ENCODE data around the gene OR2M7.
"Not testable (repeated sequence)": the region's sequence is repeated elsewhere in the genome, so short reads cannot be mapped to it uniquely, and the experiment has no call there.

DNA sequence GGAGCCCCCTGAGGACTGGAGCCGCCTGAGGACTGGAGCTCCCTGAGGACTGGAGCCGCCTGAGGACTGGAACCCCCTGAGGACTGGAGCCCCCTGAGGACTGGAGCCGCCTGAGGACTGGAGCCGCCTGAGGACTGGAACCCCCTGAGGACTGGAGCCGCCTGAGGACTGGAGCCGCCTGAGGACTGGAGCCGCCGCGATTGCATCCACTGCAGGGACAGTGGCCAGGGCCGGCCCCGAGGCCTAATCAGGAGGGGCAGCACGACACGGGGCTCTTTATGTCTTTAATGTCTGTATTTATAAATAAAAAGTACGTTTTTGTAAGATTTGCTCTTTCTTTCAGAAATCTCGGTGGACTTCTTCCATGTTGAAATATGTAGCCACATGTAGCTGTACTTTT lies 17.6 kb downstream of the OR2M7 start:
- TF ChIP-seq, protein P1, sequence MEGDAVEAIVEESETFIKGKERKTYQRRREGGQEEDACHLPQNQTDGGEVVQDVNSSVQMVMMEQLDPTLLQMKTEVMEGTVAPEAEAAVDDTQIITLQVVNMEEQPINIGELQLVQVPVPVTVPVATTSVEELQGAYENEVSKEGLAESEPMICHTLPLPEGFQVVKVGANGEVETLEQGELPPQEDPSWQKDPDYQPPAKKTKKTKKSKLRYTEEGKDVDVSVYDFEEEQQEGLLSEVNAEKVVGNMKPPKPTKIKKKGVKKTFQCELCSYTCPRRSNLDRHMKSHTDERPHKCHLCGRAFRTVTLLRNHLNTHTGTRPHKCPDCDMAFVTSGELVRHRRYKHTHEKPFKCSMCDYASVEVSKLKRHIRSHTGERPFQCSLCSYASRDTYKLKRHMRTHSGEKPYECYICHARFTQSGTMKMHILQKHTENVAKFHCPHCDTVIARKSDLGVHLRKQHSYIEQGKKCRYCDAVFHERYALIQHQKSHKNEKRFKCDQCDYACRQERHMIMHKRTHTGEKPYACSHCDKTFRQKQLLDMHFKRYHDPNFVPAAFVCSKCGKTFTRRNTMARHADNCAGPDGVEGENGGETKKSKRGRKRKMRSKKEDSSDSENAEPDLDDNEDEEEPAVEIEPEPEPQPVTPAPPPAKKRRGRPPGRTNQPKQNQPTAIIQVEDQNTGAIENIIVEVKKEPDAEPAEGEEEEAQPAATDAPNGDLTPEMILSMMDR (IDR thresholded peaks at IDR 0.05; ENCODE audit: poor library complexity, severe bottlenecking), result not testable (repeated sequence)
- TF ChIP-seq TAF1 (IDR thresholded peaks at IDR 0.05; ENCODE audit: low read depth), result not testable (repeated sequence)
